ENCODE measurements around the gene EPB41L5. TPM values are rescaled to one million over a fixed set of nuclear protein-coding genes. Genes with fewer than 3 reads are reported as not detected.
"Not testable (repeated sequence)": the region's sequence is repeated elsewhere in the genome, so short reads cannot be mapped to it uniquely, and the experiment has no call there.

EPB41L5 gene
- polyA plus RNA-seq, 4 donors, result 10.6 to 34.6 (median 12.6) TPM

DNA sequence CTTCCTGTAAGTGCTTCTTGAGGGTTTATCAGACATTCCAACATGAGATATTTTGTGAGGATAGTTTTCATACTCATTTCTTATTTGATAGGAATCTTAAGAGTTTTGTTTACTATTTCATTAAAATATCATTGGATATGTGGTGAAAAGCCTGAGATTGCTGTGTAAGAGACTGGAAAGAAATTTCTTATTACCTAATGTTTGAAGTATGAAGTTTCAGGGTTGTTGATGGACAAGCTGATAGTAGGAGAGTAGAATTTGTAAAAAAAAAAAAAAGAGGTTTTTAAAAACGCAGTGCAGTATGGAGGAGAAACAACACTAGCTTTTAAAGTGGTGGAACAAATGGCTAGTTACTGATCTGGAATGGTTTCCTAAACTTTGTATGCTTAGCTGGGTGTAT, 7.7 kb downstream of the EPB41L5 start:
- Histone ChIP-seq H3K27me3 (ENCODE audit: control insufficient read depth in 3 of 3, insufficient read depth in 3 of 3, low read length in 3 of 3) (no peaks in the 10 kb centered on the region), H3K27ac (ENCODE audit: low read depth in 1 of 3, low read length in 2 of 3) (no peak overlapping the region), H3K9me3 (ENCODE audit: control insufficient read depth in 2 of 2, insufficient read depth in 1 of 2, low read depth in 1 of 2, low read length in 1 of 2) (peaks cover 0 to 5% of the 10 kb centered on the region in 2 donors), H3K36me3 (ENCODE audit: control insufficient read depth in 3 of 3, insufficient read depth in 2 of 3, low read depth in 1 of 3, low read length in 3 of 3) (peaks cover 0 to 12% (median 0%) of the 10 kb centered on the region in 3 donors), H3K4me1 (ENCODE audit: control insufficient read depth in 3 of 3, insufficient read depth in 2 of 3, low read depth in 1 of 3, low read length in 2 of 3) (no peaks in the 10 kb centered on the region), H3K4me3 (ENCODE audit: low read depth in 1 of 3, low read length in 3 of 3) (no peak overlapping the region)
- 73 to 92% (median 78%) methylated on average over 1 of the region's 1 CpG for WGBS, 3 donors
- FAIRE-seq, result no peak
- DNase-seq, result no peak

DNA sequence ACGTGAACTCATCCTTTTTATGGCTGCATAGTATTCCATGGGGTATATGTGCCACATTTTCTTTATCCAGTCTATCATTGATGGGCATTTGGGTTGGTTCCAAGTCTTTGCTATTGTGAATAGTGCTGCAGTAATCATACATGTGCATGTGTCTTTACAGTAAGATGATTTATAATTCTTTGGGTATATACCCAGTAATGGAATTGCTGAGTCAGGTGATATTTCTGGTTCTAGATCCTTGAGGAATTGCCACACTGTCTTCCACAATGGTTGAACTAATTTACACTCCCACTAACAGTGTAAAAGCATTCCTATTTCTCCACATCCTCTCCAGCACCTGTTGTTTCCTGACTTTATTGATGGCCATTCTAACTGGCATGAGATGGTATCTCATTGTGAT, 9.6 kb downstream of the EPB41L5 start:
- not testable (repeated sequence) for DNase-seq; H3K4me1 ChIP-seq (ENCODE audit: control insufficient read depth in 3 of 3, insufficient read depth in 2 of 3, low read depth in 1 of 3, low read length in 2 of 3); H3K9me3 ChIP-seq (ENCODE audit: control insufficient read depth in 2 of 2, insufficient read depth in 1 of 2, low read depth in 1 of 2, low read length in 1 of 2); H3K27me3 ChIP-seq (ENCODE audit: control insufficient read depth in 3 of 3, insufficient read depth in 3 of 3, low read length in 3 of 3); FAIRE-seq; H3K4me3 ChIP-seq (ENCODE audit: low read depth in 1 of 3, low read length in 3 of 3); H3K27ac ChIP-seq (ENCODE audit: low read depth in 1 of 3, low read length in 2 of 3)
- H3K36me3 ChIP-seq (ENCODE audit: control insufficient read depth in 3 of 3, insufficient read depth in 2 of 3, low read depth in 1 of 3, low read length in 3 of 3), result peaks cover 0 to 13% (median 0%) of the 10 kb centered on the region in 3 donors
- WGBS, 3 donors, result 92 to 100% (median 100%) methylated on average over 1 of the region's 1 CpG

DNA sequence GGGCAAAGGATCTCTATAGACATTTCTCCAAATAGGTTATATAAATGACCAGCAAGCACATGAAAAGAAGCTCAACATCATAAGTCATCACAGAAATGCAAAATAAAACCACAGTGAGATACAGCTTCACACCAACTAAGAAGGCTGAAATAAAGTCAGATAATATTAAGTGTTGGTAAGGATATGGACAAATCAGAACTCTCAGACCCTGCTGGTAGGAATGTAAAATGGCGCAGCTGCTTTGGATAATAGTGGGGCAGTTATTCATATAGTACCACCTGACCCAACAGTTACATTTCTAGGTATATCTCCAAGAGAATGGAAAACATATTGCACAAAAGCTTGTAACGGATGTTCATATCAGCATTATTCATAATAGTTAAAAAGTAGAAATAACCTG, 14.0 kb downstream of the EPB41L5 start:
- DNase-seq (no peak), FAIRE-seq (no peak)
- H3K27me3 ChIP-seq (ENCODE audit: control insufficient read depth in 3 of 3, insufficient read depth in 3 of 3, low read length in 3 of 3), result no peaks in the 10 kb centered on the region
- peaks cover 0 to 9% of the 10 kb centered on the region in 2 donors for H3K9me3 ChIP-seq (ENCODE audit: control insufficient read depth in 2 of 2, insufficient read depth in 1 of 2, low read depth in 1 of 2, low read length in 1 of 2)
- no peaks in the 10 kb centered on the region for H3K4me1 ChIP-seq (ENCODE audit: control insufficient read depth in 3 of 3, insufficient read depth in 2 of 3, low read depth in 1 of 3, low read length in 2 of 3)
- H3K36me3 ChIP-seq (ENCODE audit: control insufficient read depth in 3 of 3, insufficient read depth in 2 of 3, low read depth in 1 of 3, low read length in 3 of 3), result peaks cover 0 to 13% (median 0%) of the 10 kb centered on the region in 3 donors
- WGBS, 3 donors, result 95 to 99% (median 97%) methylated on average over 2 of the region's 2 CpGs
- H3K27ac ChIP-seq (ENCODE audit: low read depth in 1 of 3, low read length in 2 of 3), result no peak overlapping the region
- H3K4me3 ChIP-seq (ENCODE audit: low read depth in 1 of 3, low read length in 3 of 3), result no peak overlapping the region

DNA sequence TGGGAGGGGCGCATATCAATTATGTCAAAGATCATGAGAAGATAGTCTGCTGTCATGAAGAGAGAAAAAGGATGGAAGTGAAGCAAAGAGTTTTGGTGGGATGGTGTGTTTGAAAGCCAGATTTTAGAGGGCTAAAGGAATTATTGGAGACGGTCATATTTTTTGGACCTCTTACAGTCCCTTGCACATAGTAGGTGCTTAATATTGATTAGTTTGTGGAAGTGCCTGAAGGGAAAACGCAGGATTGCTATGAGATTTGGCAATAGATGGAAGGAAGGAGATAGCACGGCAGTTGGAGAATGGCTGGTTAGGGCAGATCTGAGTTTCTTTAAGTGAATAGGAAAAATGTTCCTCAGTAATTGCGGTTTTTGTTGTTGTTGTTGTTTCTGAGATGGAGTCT, 15.9 kb downstream of the EPB41L5 start:
- FAIRE-seq (no peak), DNase-seq (no peak)
- Histone ChIP-seq H3K4me3 (ENCODE audit: low read depth in 1 of 3, low read length in 3 of 3) (no peak overlapping the region), H3K4me1 (ENCODE audit: control insufficient read depth in 3 of 3, insufficient read depth in 2 of 3, low read depth in 1 of 3, low read length in 2 of 3) (no peaks in the 10 kb centered on the region), H3K9me3 (ENCODE audit: control insufficient read depth in 2 of 2, insufficient read depth in 1 of 2, low read depth in 1 of 2, low read length in 1 of 2) (peaks cover 0 to 9% of the 10 kb centered on the region in 2 donors), H3K27me3 (ENCODE audit: control insufficient read depth in 3 of 3, insufficient read depth in 3 of 3, low read length in 3 of 3) (no peaks in the 10 kb centered on the region), H3K36me3 (ENCODE audit: control insufficient read depth in 3 of 3, insufficient read depth in 2 of 3, low read depth in 1 of 3, low read length in 3 of 3) (peaks cover 0 to 13% (median 0%) of the 10 kb centered on the region in 3 donors), H3K27ac (ENCODE audit: low read depth in 1 of 3, low read length in 2 of 3) (no peak overlapping the region)
- WGBS, 3 donors, result 91 to 96% (median 94%) methylated on average over 5 of the region's 5 CpGs

DNA sequence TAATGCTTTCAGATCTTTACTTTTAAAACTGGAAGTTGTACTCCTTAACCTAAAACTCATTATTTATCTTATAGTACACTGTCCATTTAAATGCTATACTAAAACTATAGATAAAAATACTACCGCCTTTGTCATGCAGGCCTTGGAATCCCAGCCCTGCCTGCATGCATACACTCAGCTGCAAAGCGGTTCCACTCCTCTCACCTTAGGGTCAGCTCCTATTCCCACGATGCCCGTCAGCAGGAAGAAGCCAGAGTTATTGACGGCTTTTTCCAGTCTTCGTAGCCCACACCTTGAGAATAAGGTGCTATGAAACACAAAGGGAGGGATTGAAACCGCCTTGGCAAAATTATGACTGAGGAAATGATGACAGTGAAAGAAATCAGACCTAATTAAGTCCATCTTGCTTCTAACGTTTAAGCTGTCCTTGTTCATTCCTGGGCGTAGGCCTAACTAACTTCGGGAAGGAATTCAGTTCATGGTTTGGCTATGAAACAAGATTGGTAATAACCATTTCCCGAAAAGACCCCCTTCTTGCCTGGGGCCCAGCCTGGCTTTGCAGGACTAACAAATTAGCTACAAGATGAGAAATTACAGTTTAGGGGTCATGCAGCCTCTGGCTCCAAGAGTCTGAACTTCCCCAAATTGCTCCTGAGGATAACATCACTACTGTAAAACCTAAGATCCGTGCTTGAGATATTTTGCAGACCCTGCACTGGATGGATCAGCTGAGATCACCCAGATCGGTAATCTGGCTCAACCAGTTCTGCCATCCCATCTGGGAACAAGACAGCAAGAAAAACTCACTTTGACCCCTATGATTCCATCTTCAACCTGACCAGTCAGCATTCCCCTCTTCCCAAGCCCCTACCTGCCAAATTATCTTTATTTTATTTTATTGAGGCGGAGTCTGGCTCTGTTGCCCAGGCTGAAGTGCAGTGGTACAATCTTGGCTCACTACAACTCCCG, 17.1 kb downstream of the EPB41L5 start:
- Histone ChIP-seq H3K4me3 (ENCODE audit: low read depth in 1 of 3, low read length in 3 of 3) (no peak overlapping the region), H3K9me3 (ENCODE audit: control insufficient read depth in 2 of 2, insufficient read depth in 1 of 2, low read depth in 1 of 2, low read length in 1 of 2) (peaks cover 0 to 4% of the 10 kb centered on the region in 2 donors), H3K27me3 (ENCODE audit: control insufficient read depth in 3 of 3, insufficient read depth in 3 of 3, low read length in 3 of 3) (no peaks in the 10 kb centered on the region), H3K36me3 (ENCODE audit: control insufficient read depth in 3 of 3, insufficient read depth in 2 of 3, low read depth in 1 of 3, low read length in 3 of 3) (peaks cover 0 to 12% (median 0%) of the 10 kb centered on the region in 3 donors), H3K4me1 (ENCODE audit: control insufficient read depth in 3 of 3, insufficient read depth in 2 of 3, low read depth in 1 of 3, low read length in 2 of 3) (no peaks in the 10 kb centered on the region), H3K27ac (ENCODE audit: low read depth in 1 of 3, low read length in 2 of 3) (no peak overlapping the region)
- 91 to 92% (median 91%) methylated on average over 15 of the region's 15 CpGs for whole genome bisulfite sequencing, 3 donors
- FAIRE-seq (no peak), DNase-seq (no peak)

DNA sequence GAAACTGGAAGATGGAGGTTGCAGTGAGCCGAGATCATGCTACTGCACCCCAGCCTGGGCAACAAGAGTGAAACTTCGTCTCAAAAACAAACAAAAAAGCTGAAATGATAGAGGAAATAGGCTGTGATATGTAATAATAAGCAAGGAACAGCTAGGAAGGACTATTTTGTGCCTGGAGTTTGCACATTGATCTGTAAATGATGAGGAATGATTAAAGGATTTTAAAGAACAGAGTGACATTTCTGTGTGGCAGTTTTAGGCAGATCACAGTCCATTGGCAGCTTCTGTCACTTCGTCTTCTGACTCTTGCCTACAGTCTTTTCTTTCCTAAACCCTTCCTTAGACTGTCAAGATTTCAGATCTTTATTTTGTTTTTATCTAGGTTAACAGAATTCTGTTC, 19.4 kb downstream of the EPB41L5 start:
- WGBS, 3 donors, result 67 to 76% (median 71%) methylated on average over 3 of the region's 3 CpGs
- FAIRE-seq (no peak), DNase-seq (no peak)
- no peaks in the 10 kb centered on the region for H3K4me1 ChIP-seq (ENCODE audit: control insufficient read depth in 3 of 3, insufficient read depth in 2 of 3, low read depth in 1 of 3, low read length in 2 of 3)
- peaks cover 0 to 8% (median 0%) of the 10 kb centered on the region in 3 donors for H3K36me3 ChIP-seq (ENCODE audit: control insufficient read depth in 3 of 3, insufficient read depth in 2 of 3, low read depth in 1 of 3, low read length in 3 of 3)
- H3K27me3 ChIP-seq (ENCODE audit: control insufficient read depth in 3 of 3, insufficient read depth in 3 of 3, low read length in 3 of 3), result no peaks in the 10 kb centered on the region
- H3K9me3 ChIP-seq (ENCODE audit: control insufficient read depth in 2 of 2, insufficient read depth in 1 of 2, low read depth in 1 of 2, low read length in 1 of 2), result no peaks in the 10 kb centered on the region
- no peak overlapping the region for H3K4me3 ChIP-seq (ENCODE audit: low read depth in 1 of 3, low read length in 3 of 3)
- no peak overlapping the region for H3K27ac ChIP-seq (ENCODE audit: low read depth in 1 of 3, low read length in 2 of 3)

DNA sequence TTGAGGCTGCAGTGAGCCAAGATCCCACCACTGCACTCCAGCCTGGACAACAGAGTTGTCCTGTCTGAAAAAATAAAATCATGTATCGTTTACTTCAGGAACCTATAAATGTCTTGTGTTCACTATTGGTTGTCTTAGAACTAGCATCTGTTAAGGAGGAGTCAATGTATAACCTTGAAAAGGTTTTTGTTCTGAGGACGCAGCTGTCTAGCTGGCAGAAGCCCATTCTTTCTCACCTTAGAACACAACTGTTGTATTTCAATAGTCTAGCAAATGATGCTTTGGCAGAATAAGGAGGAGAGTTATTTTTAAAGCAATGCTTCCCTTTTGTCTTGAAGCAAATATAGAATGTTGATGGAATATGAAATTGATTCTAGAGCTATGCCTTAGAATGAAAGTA, 21.1 kb downstream of the EPB41L5 start:
- H3K36me3 ChIP-seq (ENCODE audit: control insufficient read depth in 3 of 3, insufficient read depth in 2 of 3, low read depth in 1 of 3, low read length in 3 of 3), result peaks cover 0 to 8% (median 0%) of the 10 kb centered on the region in 3 donors
- H3K27ac ChIP-seq (ENCODE audit: low read depth in 1 of 3, low read length in 2 of 3), result no peak overlapping the region
- DNase-seq (no peak), FAIRE-seq (no peak)
- WGBS, 3 donors, result 66 to 86% (median 75%) methylated on average over 2 of the region's 2 CpGs
- H3K4me1 ChIP-seq (ENCODE audit: control insufficient read depth in 3 of 3, insufficient read depth in 2 of 3, low read depth in 1 of 3, low read length in 2 of 3), result no peaks in the 10 kb centered on the region
- no peak overlapping the region for H3K4me3 ChIP-seq (ENCODE audit: low read depth in 1 of 3, low read length in 3 of 3)
- H3K9me3 ChIP-seq (ENCODE audit: control insufficient read depth in 2 of 2, insufficient read depth in 1 of 2, low read depth in 1 of 2, low read length in 1 of 2), result no peaks in the 10 kb centered on the region
- H3K27me3 ChIP-seq (ENCODE audit: control insufficient read depth in 3 of 3, insufficient read depth in 3 of 3, low read length in 3 of 3), result no peaks in the 10 kb centered on the region

DNA sequence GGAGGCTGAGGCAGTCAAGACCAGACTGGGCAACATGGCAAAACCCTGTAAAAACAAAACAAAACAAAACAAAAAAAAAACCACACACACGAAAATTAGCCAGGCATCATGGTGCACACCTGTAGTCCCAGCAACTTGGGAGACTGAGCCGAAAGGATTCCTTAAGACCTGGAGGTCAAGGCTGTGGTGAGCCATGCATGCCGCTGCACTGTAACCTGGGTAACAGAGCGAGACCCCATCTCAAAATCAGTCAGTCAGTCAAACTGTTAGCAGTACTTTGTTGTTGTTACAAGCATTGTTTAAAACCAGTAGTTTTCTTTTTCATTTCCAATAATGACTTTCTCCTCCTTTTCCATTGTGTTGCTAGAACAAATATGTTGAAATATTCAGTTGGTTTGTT, 21.7 kb downstream of the EPB41L5 start:
- no peak overlapping the region for H3K27ac ChIP-seq (ENCODE audit: low read depth in 1 of 3, low read length in 2 of 3)
- FAIRE-seq (no peak), DNase-seq (no peak)
- H3K4me1 ChIP-seq (ENCODE audit: control insufficient read depth in 3 of 3, insufficient read depth in 2 of 3, low read depth in 1 of 3, low read length in 2 of 3), result no peaks in the 10 kb centered on the region
- H3K36me3 ChIP-seq (ENCODE audit: control insufficient read depth in 3 of 3, insufficient read depth in 2 of 3, low read depth in 1 of 3, low read length in 3 of 3), result peaks cover 0 to 8% (median 0%) of the 10 kb centered on the region in 3 donors
- no peaks in the 10 kb centered on the region for H3K27me3 ChIP-seq (ENCODE audit: control insufficient read depth in 3 of 3, insufficient read depth in 3 of 3, low read length in 3 of 3)
- H3K9me3 ChIP-seq (ENCODE audit: control insufficient read depth in 2 of 2, insufficient read depth in 1 of 2, low read depth in 1 of 2, low read length in 1 of 2), result no peaks in the 10 kb centered on the region
- H3K4me3 ChIP-seq (ENCODE audit: low read depth in 1 of 3, low read length in 3 of 3), result no peak overlapping the region
- 86 to 92% (median 90%) methylated on average over 4 of the region's 4 CpGs for WGBS, 3 donors
